Ishikawa (cell line): Measurements from ENCODE around the gene TRANK1.
A peak's percentile ranks its signal among the peaks of the same experiment; 100 is the strongest.

Source experiments
- CEBPB ChIP-seq: IDR thresholded peaks from 2 replicates; pipeline ENCODE4 v1.6.1; 2012
- CREB1 ChIP-seq: IDR thresholded peaks from 2 replicates; pipeline ENCODE4 v1.6.1; 2012; ENCODE audit warnings: low read depth
- EGR1 ChIP-seq: IDR thresholded peaks from 2 replicates; pipeline ENCODE4 v1.6.1; 2012
- EP300 ChIP-seq: IDR thresholded peaks from 2 replicates; pipeline ENCODE4 v1.6.1; 2012; ENCODE audit warnings: borderline replicate concordance
- FOXM1 ChIP-seq: IDR thresholded peaks from 2 replicates; pipeline ENCODE4 v1.6.1; 2012; ENCODE audit warnings: low read depth, borderline replicate concordance
- MAX ChIP-seq: IDR thresholded peaks from 2 replicates; pipeline ENCODE4 v1.6.1; 2012
- NFIC ChIP-seq: IDR thresholded peaks from 2 replicates; pipeline ENCODE4 v1.6.1; 2012
- RAD21 ChIP-seq: IDR thresholded peaks from 2 replicates; pipeline ENCODE4 v1.6.1; 2012; ENCODE audit warnings: low read depth
- REST ChIP-seq: IDR thresholded peaks from 2 replicates; pipeline ENCODE4 v1.6.1; 2012; ENCODE audit warnings: low read depth, mild to moderate bottlenecking
- TAF1 ChIP-seq: IDR thresholded peaks from 2 replicates; pipeline ENCODE4 v1.6.1; 2012; ENCODE audit warnings: low read depth, mild to moderate bottlenecking
- TCF12 ChIP-seq: IDR thresholded peaks from 2 replicates; pipeline ENCODE4 v1.6.1; 2012; ENCODE audit warnings: low read depth
- TEAD4 ChIP-seq: IDR thresholded peaks from 2 replicates; pipeline ENCODE4 v1.6.1; 2012
- USF1 ChIP-seq: IDR thresholded peaks from 2 replicates; pipeline ENCODE4 v1.6.1; 2012
- YY1 ChIP-seq: IDR thresholded peaks from 2 replicates; pipeline ENCODE4 v1.6.1; 2012; ENCODE audit warnings: low read depth
- ZBTB7A ChIP-seq: IDR thresholded peaks from 2 replicates; pipeline ENCODE4 v1.6.1; 2012; ENCODE audit warnings: low read depth

Gene TRANK1

GRCh38 chr3:36965440-36965839 lies 20.6 kb upstream of the TRANK1 start:
- peak; percentile 71 for TF ChIP-seq USF1
- TF ChIP-seq ZBTB7A, result no peak
- peak; percentile 78 for TF ChIP-seq TEAD4

GRCh38 chr3:36964817-36965216 lies 20.0 kb upstream of the TRANK1 start:
- no peak for TF ChIP-seq RAD21
- TF ChIP-seq TCF12, result no peak
- TF ChIP-seq EGR1, result no peak
- TF ChIP-seq USF1, result no peak
- TF ChIP-seq EP300, result no peak
- TF ChIP-seq REST, result no peak
- no peak for TF ChIP-seq MAX
- no peak for TF ChIP-seq CREB1
- no peak for TF ChIP-seq ZBTB7A
- TF ChIP-seq FOXM1, result no peak
- no peak for TF ChIP-seq NFIC
- no peak for TF ChIP-seq CEBPB
- no peak for TF ChIP-seq TAF1
- TF ChIP-seq YY1, result no peak
- TF ChIP-seq TEAD4, result no peak

- TF ChIP-seq TAF1 (no peak), CEBPB (no peak), TEAD4 (no peak), NFIC (no peak), EP300 (no peak), RAD21 (no peak), CREB1 (no peak), USF1 (no peak), MAX (no peak)
Measured at GRCh38 chr3:36964331-36964730, 19.5 kb upstream of the TRANK1 start.

- TF ChIP-seq EGR1 (no peak), TCF12 (no peak), NFIC (no peak), EP300 (no peak), TAF1 (no peak), CREB1 (no peak), FOXM1 (no peak), USF1 (no peak), RAD21 (no peak)
Measured at GRCh38 chr3:36960502-36960901, 15.6 kb upstream of the TRANK1 start.

- TF ChIP-seq NFIC, result peak; percentile 90
- no peak for TF ChIP-seq RAD21
- TF ChIP-seq MAX, result 0 out of 2 replicates have a peak, but pooled peaks have one; percentile 21
- TF ChIP-seq USF1, result 0 out of 2 replicates have a peak, but pooled peaks have one; percentile 12
- peak; percentile 63 for TF ChIP-seq TEAD4
- TF ChIP-seq CREB1, result no peak
Measured at GRCh38 chr3:36959821-36960220, 15.0 kb upstream of the TRANK1 start.

- no peak for TF ChIP-seq EGR1
- TF ChIP-seq EP300, result no peak
- no peak for TF ChIP-seq RAD21
- no peak for TF ChIP-seq TAF1
- TF ChIP-seq TCF12, result no peak
Measured at GRCh38 chr3:36957862-36958686, 13.2 kb upstream of the TRANK1 start.
